ENCODE measurements around the gene CKM. TPM values are rescaled to one million over a fixed set of nuclear protein-coding genes. Genes with fewer than 3 reads are reported as not detected.
A peak's percentile ranks its signal among the peaks of the same experiment; 100 is the strongest.

The CKM gene
- total and polyA plus RNA-seq, 2 donors (not counting 1 experiment from before 2014, with no cell fraction given): not detected

DNA sequence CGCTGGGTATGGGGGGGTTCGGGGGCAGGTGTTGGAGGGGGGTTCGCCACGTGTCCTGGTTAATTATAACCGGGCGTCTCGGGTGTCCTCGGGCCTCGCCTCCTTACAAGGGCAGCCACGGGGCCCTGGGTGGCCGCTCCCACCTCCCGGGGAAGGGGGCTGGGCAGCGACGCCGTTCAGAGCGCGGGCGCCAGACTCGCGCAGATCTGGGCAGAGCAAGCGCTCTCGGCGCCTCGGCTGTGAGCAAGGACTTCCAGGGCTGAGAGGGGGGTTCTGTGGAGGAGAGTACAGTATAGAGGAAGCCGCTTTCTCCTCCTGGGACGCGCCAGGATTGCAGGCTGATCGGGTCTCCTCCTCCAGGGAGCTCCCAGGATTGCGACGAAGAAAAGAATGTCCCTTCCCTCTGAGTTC lies 1.0 kb upstream of the CKM start:
- no peak overlapping the region for H2AFZ ChIP-seq (ENCODE audit: low read length)
- peak overlapping the region in 2 of 4 experiments; percentile 5 to 45 for H3K4me3 ChIP-seq (replicated peaks in 1 of 4; ENCODE audit: control extremely low read depth in 1 of 4, insufficient read depth in 1 of 4, low read depth in 3 of 4, low read length in 4 of 4)
- H3K27me3 ChIP-seq (ENCODE audit: control insufficient read depth, insufficient read depth, low read length): peaks cover 9% of the 10 kb centered on the region
- H3K9ac ChIP-seq (ENCODE audit: insufficient read depth, low read length): no peak overlapping the region
- H3K9me3 ChIP-seq (ENCODE audit: control insufficient read depth, insufficient read depth, low read depth, low read length): no peaks in the 10 kb centered on the region
- no peak for DNase-seq (ENCODE audit: low read depth in 2 of 2)
- TF ChIP-seq EZH2 (IDR thresholded peaks at IDR 0.05; ENCODE audit: low read length, missing control alignments): peak; percentile 39
- TF ChIP-seq, protein P1, sequence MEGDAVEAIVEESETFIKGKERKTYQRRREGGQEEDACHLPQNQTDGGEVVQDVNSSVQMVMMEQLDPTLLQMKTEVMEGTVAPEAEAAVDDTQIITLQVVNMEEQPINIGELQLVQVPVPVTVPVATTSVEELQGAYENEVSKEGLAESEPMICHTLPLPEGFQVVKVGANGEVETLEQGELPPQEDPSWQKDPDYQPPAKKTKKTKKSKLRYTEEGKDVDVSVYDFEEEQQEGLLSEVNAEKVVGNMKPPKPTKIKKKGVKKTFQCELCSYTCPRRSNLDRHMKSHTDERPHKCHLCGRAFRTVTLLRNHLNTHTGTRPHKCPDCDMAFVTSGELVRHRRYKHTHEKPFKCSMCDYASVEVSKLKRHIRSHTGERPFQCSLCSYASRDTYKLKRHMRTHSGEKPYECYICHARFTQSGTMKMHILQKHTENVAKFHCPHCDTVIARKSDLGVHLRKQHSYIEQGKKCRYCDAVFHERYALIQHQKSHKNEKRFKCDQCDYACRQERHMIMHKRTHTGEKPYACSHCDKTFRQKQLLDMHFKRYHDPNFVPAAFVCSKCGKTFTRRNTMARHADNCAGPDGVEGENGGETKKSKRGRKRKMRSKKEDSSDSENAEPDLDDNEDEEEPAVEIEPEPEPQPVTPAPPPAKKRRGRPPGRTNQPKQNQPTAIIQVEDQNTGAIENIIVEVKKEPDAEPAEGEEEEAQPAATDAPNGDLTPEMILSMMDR (conservative IDR thresholded peaks at IDR 0.05 in 1 of 2, IDR thresholded peaks at IDR 0.05 in 1 of 2; ENCODE audit: low read depth in 1 of 2, low read length in 2 of 2): no peak
- H3K4me1 ChIP-seq (ENCODE audit: control insufficient read depth, extremely low read depth, insufficient read depth, low read length): no peaks in the 10 kb centered on the region
- no peaks in the 10 kb centered on the region for H3K36me3 ChIP-seq (ENCODE audit: control insufficient read depth, insufficient read depth, low read length)
- peak overlapping the region; percentile 75 for H3K4me2 ChIP-seq (ENCODE audit: extremely low read depth, insufficient read depth, low read length)
- no peak overlapping the region for H3K27ac ChIP-seq (ENCODE audit: insufficient read depth, low read length)
- no peaks in the 10 kb centered on the region for H4K20me1 ChIP-seq (ENCODE audit: control insufficient read depth, extremely low read depth, insufficient read depth, low read length)
- no peaks in the 10 kb centered on the region for H3K79me2 ChIP-seq (ENCODE audit: control insufficient read depth, insufficient read depth, low read length)

DNA sequence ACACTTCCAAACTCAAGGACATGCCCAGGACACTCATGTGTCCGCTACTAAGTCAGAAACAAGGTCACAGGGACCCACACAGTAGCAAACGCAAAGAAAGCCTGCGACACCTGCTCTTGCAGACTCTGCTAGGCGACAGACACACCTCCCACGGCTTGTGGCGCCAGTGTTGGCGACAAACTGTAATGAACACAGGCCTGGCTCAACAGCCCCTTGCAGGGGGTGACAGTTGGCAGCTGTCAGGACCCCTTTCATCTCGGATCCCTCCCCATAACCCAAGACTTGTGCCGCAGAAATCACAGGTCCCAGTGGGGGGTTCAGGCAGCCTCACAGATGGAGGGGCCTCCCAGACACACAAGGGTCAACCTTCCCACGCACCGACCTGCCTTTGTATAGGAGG lies 364 bp downstream of the CKM start:
- no peak overlapping the region for H3K9ac ChIP-seq (ENCODE audit: insufficient read depth, low read length)
- TF ChIP-seq EZH2 (IDR thresholded peaks at IDR 0.05; ENCODE audit: low read length, missing control alignments): peak; percentile 26
- TF ChIP-seq, protein P1 (conservative IDR thresholded peaks at IDR 0.05 in 1 of 2, IDR thresholded peaks at IDR 0.05 in 1 of 2; ENCODE audit: low read depth in 1 of 2, low read length in 2 of 2): no peak
- no peak for DNase-seq (ENCODE audit: low read depth in 2 of 2)
- no peak overlapping the region for H2AFZ ChIP-seq (ENCODE audit: low read length)
- no peak overlapping the region for H3K4me3 ChIP-seq (replicated peaks in 1 of 4; ENCODE audit: control extremely low read depth in 1 of 4, insufficient read depth in 1 of 4, low read depth in 3 of 4, low read length in 4 of 4)
- H3K9me3 ChIP-seq (ENCODE audit: control insufficient read depth, insufficient read depth, low read depth, low read length): no peaks in the 10 kb centered on the region
- H3K4me1 ChIP-seq (ENCODE audit: control insufficient read depth, extremely low read depth, insufficient read depth, low read length): no peaks in the 10 kb centered on the region
- H3K27me3 ChIP-seq (ENCODE audit: control insufficient read depth, insufficient read depth, low read length): peaks cover 9% of the 10 kb centered on the region
- no peaks in the 10 kb centered on the region for H3K79me2 ChIP-seq (ENCODE audit: control insufficient read depth, insufficient read depth, low read length)
- no peaks in the 10 kb centered on the region for H4K20me1 ChIP-seq (ENCODE audit: control insufficient read depth, extremely low read depth, insufficient read depth, low read length)
- H3K27ac ChIP-seq (ENCODE audit: insufficient read depth, low read length): no peak overlapping the region
- H3K4me2 ChIP-seq (ENCODE audit: extremely low read depth, insufficient read depth, low read length): no peak overlapping the region
- no peaks in the 10 kb centered on the region for H3K36me3 ChIP-seq (ENCODE audit: control insufficient read depth, insufficient read depth, low read length)

DNA sequence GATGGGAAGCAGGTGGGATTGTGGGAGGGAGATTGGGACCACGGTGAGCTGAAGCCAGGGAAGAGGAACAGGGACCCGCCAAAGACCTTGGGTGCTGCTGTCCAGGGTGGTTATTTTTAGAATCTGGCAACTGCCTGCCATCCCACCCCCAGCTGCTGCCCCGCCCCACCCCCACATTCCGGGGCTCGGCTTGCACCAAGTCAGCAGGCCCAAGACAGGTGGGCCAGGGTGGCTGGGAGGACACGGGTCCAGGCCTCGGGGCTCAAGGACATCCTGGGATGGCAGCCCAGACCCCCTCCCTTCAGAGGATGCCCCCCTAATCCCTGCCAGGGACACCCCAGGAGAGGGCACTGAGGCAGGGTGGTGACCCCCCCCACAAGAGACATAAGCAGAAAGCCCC lies 827 bp downstream of the CKM start:
- H3K79me2 ChIP-seq (ENCODE audit: control insufficient read depth, insufficient read depth, low read length): no peaks in the 10 kb centered on the region
- no peaks in the 10 kb centered on the region for H3K9me3 ChIP-seq (ENCODE audit: control insufficient read depth, insufficient read depth, low read depth, low read length)
- peaks cover 9% of the 10 kb centered on the region for H3K27me3 ChIP-seq (ENCODE audit: control insufficient read depth, insufficient read depth, low read length)
- no peaks in the 10 kb centered on the region for H3K36me3 ChIP-seq (ENCODE audit: control insufficient read depth, insufficient read depth, low read length)
- no peak overlapping the region for H3K4me3 ChIP-seq (replicated peaks in 1 of 4; ENCODE audit: control extremely low read depth in 1 of 4, insufficient read depth in 1 of 4, low read depth in 3 of 4, low read length in 4 of 4)
- no peak overlapping the region for H3K9ac ChIP-seq (ENCODE audit: insufficient read depth, low read length)
- H3K4me1 ChIP-seq (ENCODE audit: control insufficient read depth, extremely low read depth, insufficient read depth, low read length): no peaks in the 10 kb centered on the region
- H3K27ac ChIP-seq (ENCODE audit: insufficient read depth, low read length): no peak overlapping the region
- H3K4me2 ChIP-seq (ENCODE audit: extremely low read depth, insufficient read depth, low read length): no peak overlapping the region
- DNase-seq (ENCODE audit: low read depth in 2 of 2): no peak
- no peak for TF ChIP-seq EZH2 (IDR thresholded peaks at IDR 0.05; ENCODE audit: low read length, missing control alignments)
- no peaks in the 10 kb centered on the region for H4K20me1 ChIP-seq (ENCODE audit: control insufficient read depth, extremely low read depth, insufficient read depth, low read length)
- H2AFZ ChIP-seq (ENCODE audit: low read length): no peak overlapping the region

All from fibroblast of lung (primary cell).